GM12892 (cell line): ENCODE results near the gene GAR1.
"Not testable (repeated sequence)": the region's sequence is repeated elsewhere in the genome, so short reads cannot be mapped to it uniquely, and the experiment has no call there.

Experiments
- DNase-seq: peaks from one replicate; pipeline ENCODE4 v3.0.0; 2011; ENCODE audit not compliant: insufficient read length
- FAIRE-seq: peaks from 2 replicates; lab custom pipeline; 2011; peaks lifted over from hg19 to GRCh38; lab: Jason Lieb, UNC
- POLR2A ChIP-seq: IDR thresholded peaks from 2 replicates; pipeline ENCODE4 v1.6.1; 2011; ENCODE audit warnings: low read depth, low read length, control low read depth
- POLR2AphosphoS5 ChIP-seq: IDR thresholded peaks from 2 replicates; pipeline ENCODE4 v1.6.1; 2011; ENCODE audit warnings: low read depth, low read length, control low read depth
- TAF1 ChIP-seq: IDR thresholded peaks from 2 replicates; pipeline ENCODE4 v1.6.1; 2011; ENCODE audit warnings: low read depth, mild to moderate bottlenecking, control low read depth, low read length, borderline replicate concordance

GAR1 gene

GRCh38 chr4:109850601-109851000 is 35.0 kb downstream of the GAR1 start:
- no peak for TF ChIP-seq TAF1
- TF ChIP-seq POLR2A, result no peak
- no peak for TF ChIP-seq POLR2AphosphoS5
- FAIRE-seq, result no peak
- DNase-seq, result no peak

DNA sequence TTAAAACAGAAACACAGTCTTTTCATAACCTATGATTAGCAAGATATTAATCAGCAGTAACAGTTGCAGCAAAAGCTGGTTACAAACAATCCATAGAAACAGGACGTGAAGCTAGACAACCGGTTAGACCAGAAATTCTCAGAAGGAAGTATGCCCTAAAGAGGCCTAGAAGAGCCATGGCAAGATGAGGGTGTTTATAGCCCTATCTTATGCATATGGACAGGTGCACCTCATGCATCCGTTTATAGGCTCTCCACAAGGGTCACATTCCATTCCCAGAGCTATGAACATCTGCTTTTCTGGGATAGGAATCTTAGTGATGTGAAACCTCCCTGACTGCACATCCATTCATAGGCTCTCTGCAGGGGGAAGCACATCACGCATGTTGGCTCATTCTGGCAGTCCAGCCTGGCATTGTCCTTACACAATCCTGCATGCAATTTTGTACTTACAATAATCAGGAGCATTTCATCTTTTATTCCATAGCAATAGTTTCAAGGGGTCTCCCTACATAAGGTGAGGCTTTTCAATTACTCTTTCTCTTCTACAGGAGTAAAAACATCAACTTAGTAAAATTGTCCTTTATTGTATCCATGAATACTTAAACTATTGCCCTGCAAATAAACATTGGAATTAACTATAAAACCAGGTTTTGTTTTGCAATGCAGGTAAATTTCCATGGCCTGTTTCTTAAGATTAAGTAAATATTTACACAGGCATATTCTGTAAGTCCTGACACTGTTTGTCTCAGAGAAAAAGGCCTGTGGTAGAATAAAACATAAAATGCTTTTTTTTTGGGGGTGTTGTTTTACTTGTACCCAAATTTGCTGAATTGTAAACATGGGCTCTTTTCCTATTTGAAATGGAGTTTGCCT is 44.1 kb downstream of the GAR1 start:
- not testable (repeated sequence) for DNase-seq, FAIRE-seq

- TF ChIP-seq TAF1 (no peak), POLR2AphosphoS5 (no peak), POLR2A (no peak)
- FAIRE-seq, result no peak
- no peak for DNase-seq
Observed at GRCh38 chr4:109861271-109861670, 45.7 kb downstream of the GAR1 start.

DNA sequence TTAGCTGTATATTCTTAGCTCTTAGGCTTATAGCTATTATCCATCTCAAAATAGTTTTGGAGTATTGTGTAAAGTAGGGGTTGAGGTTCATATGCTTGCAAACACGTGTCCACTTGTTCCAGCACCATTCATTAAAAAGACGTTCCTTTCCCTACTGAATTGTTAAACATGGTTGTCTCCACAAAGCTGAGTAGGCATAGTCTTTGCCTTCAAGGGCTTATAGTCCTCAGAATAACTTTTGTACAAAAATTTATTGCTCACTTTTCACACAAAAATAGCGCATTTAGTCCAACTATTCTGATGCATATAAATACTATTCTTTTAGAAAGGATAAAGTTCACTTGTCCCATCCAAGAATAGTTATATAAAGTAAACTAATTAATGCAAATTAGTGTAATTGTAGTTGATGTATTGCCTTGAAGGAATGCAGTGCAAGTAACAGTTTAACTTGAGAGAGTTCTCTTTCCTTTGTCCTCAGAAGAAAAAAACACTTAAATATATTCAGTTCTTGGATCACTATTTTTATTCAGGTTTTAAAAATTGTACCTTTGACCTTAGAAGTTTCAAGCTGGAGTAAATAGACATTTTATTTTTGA is 46.5 kb downstream of the GAR1 start:
- DNase-seq, result no peak
- TF ChIP-seq TAF1, result no peak
- no peak for TF ChIP-seq POLR2A
- TF ChIP-seq POLR2AphosphoS5, result no peak
- no peak for FAIRE-seq

GRCh38 chr4:109864134-109864533 is 48.6 kb downstream of the GAR1 start:
- FAIRE-seq, result no peak

GRCh38 chr4:109870061-109870460 is 54.5 kb downstream of the GAR1 start:
- TF ChIP-seq TAF1 (no peak), POLR2AphosphoS5 (no peak), POLR2A (no peak)
- DNase-seq (no peak), FAIRE-seq (no peak)

More at GRCh38 chr4:109864134-109864533, 48.6 kb downstream of the GAR1 start:
- DNase-seq, result no peak
- TF ChIP-seq TAF1 (no peak), POLR2AphosphoS5 (no peak), POLR2A (no peak)

GRCh38 chr4:109872065-109872464 is 56.5 kb downstream of the GAR1 start:
- no peak for FAIRE-seq
- DNase-seq, result no peak
- TF ChIP-seq POLR2AphosphoS5 (no peak), TAF1 (no peak), POLR2A (no peak)

GRCh38 chr4:109872950-109873656 is 57.5 kb downstream of the GAR1 start:
- no peak for FAIRE-seq
- no peak for DNase-seq
- no peak for TF ChIP-seq POLR2AphosphoS5
- no peak for TF ChIP-seq TAF1
- TF ChIP-seq POLR2A, result no peak

GRCh38 chr4:109873791-109874514 is 58.4 kb downstream of the GAR1 start:
- no peak for DNase-seq
- no peak for FAIRE-seq

More at GRCh38 chr4:109873791-109874514, 58.4 kb downstream of the GAR1 start:
- TF ChIP-seq POLR2A (no peak), POLR2AphosphoS5 (no peak)
